Activated CD8-positive, alpha-beta memory T cell treated with anti-CD3 and anti-CD28 coated beads, Interleukin-2, amount 50 U/mL, for 4 hours (primary cell): ENCODE measurements around the gene C5orf63.
A peak's percentile ranks its signal among the peaks of the same experiment; 100 is the strongest.
"Not testable (repeated sequence)": the region's sequence is repeated elsewhere in the genome, so short reads cannot be mapped to it uniquely, and the experiment has no call there.

Experiments used
- DNase-seq: peaks from one replicate; pipeline ENCODE4 v3.0.0-alpha.2; 2020

Gene C5orf63

DNA sequence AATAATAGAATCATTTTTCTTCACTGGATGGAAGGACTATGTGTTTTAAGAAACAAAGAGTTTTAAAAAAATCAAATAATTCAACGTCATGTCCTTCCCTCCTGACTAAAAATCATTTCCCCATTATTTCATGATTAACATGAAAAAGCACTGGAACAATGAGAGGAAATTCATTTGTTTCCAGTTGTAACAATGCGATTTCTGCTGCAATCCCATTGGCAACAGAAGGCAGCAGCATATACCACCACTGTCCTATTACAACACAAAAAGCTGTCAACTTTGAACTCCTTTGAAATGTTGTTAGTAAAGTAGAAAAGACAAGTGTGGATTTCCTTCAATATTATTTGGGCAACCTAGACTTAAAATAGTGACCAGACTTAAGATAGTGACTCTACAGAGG, 3.1 kb downstream of the C5orf63 start:
- no peak for DNase-seq

DNA sequence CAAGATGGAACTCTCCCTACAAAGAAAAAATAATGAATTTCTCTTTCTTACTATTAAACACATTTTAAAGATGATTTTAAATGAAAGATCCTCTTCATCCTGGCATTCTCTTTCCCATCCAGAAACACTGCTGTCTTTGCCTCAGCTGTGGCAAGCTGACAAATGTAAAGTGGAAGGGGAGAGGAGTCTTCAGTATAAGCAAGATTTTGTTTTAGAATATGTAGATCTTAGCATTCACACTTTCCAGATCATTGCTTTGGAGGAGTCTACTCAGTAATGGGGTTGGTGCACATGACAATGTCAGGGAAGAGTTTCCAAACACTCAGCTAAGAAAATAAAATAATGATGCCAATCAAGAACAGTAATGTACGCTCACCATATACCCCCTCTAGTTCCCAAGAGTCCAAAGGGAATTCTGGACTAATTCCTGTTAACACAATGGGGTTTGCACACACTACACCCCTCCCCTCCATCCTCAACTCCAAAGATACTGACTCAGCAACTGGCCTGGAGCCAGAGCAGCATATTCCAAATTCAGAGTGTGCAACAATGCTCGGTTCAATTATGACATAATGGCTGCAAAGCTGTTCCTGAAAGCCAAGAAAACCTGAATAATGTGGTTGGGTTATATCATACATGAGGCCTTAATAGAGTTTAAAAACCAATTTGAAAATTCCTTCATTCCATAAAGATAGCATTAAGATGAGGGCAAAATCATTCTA, 4.6 kb downstream of the C5orf63 start:
- DNase-seq = no peak

DNA sequence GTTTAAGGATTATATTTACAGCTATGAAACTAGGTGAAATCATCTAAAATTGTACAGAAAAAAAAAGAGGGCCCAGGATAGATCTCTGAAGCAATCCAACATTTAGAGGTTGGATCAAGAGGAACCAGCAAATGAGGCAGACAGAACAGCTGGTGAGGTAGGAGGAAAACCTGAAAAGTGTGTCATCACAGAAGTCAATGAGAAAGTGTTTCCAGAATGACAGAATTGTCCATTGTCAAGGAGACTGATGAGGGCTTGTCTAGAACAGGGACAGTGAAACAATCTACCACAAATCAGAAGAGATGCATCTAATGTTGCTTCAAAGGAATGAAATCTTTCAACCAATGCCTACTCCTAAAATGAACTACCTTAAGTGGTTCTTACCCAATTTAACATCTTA, 6.6 kb downstream of the C5orf63 start:
- no peak for DNase-seq

DNA sequence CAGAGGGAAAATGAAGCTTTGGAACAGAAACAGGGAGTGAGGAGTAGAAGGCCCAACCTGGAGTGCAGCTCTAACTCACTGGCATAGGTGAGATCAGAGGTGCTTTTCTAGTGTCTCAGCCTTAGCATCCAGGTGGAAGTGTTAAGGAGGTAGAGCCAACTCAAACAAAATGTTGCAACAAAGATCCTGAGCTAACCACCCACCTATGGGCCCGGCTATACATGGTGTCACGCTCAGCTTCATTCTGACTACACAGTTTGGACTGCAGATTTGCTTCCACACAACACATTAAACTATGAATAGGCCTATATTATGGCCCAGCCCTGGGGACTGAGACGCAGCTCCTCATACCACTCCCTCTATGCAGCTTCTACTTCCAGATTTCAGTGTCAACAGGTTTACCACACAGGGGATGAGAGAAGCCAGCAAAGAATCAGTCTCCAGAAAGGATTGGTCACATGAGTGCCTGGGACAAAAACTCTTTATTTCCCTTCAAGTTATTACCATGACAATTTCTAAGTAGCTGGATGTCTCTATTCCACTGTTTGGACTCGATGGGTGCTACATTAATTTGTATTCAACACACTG, 9.0 kb downstream of the C5orf63 start:
- DNase-seq = no peak

DNA sequence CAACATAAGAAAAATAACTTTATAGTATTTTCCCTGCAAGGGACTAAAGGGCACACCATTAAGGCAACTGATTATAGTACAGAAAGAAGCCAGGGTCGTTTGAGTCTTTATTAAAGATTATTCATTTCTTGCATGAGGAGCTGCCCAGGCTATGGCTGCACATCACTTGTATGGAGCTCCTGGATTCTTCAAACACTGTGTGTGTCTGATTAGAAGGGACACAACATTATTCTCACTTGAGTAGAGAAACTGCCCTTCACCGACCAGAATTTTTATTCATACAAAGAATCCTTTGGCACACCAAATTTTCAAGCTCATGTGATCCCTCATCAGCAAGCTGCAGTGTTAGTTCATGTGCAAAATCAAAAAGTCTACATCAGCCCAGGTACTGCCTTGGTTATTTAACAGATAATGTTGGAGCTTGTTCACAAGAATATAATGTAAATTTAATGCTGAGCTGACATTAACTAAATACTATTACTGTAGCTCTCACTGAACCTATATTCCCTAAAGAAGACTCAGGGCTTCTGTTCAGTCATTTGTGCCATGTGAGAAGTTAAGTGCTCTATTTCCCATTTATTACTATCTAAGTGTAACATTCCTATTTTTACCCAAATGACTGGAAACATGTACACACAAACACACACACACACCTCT, 9.9 kb downstream of the C5orf63 start:
- no peak for DNase-seq

DNA sequence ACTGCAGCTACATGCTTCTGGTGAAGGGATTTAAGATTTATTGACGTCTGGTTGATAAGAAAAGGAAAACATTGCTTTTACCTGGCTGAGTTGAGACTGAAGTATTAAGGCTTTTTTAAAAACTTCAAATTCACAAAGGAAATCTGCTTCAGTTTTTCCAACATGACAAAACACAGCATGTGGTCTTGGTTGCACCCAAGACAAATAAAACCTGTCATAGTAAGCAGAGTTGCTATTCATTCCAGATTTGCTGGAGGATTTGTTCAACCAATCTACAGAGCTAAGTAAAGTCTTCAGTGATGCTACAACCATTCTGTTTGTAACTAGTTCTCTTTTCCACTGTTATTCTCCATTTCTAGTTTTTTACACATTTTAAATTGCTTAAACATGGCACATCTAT, 11.3 kb downstream of the C5orf63 start:
- no peak for DNase-seq

DNA sequence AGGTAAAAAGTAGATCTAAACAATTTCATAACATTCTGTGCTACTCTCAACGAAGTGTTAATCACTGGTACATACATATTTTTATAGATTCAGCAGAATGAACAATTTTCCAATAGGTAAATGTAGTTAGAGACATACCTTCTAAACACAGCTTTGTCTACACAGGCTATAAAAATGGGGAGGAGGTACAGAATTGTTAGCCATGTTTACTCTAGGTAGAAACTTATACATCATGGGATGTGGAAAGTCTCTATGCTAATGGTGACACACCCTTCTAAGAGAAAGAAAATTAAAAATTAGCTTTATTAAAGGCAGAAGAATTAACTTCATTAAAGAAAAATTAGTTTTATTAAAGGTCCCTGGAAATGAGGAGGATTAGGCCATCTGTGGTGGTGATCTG, 11.8 kb downstream of the C5orf63 start:
- DNase-seq = no peak

DNA sequence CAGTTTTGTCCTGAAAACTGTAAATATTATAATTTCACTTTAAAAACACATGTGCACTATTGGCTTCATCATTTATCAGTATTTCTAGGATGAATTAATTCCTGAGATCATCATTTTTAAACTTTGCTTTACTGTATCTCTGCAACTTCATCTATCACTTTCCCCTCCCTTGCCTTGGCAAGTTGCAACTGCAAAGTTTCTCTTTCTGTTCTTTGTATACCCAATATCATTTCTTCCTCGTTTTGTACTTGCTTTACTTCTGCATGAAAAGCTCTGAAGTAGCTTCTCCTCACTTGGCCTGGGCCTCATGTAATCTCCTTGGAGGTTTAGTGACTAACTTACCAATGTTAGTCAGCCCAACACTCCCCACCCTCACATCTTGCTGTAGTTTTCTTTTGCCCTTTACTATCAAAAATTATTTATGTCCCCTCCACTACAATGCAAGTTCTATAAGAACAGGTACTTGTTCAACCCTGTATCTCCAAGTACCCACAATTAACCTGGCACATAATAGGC, 12.8 kb downstream of the C5orf63 start:
- DNase-seq = no peak

DNA sequence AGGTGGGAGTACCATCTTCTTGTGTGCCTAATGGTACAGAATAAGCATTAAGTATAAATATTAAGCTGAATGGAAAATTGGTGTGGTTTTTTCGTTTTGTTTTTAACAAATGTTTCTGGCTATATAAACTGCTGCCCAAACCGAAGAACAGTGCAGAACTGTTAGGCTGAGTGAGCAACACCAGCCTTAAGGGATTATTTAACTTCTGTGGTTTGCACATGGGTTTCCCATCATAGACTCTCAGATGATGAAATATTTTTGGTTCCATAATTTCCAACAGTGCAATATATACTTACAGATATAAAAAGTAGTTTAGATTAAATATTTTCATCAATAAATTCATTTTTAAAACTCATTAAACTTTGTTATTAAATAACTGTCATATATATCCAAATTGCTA, 16.4 kb downstream of the C5orf63 start:
- no peak for DNase-seq

DNA sequence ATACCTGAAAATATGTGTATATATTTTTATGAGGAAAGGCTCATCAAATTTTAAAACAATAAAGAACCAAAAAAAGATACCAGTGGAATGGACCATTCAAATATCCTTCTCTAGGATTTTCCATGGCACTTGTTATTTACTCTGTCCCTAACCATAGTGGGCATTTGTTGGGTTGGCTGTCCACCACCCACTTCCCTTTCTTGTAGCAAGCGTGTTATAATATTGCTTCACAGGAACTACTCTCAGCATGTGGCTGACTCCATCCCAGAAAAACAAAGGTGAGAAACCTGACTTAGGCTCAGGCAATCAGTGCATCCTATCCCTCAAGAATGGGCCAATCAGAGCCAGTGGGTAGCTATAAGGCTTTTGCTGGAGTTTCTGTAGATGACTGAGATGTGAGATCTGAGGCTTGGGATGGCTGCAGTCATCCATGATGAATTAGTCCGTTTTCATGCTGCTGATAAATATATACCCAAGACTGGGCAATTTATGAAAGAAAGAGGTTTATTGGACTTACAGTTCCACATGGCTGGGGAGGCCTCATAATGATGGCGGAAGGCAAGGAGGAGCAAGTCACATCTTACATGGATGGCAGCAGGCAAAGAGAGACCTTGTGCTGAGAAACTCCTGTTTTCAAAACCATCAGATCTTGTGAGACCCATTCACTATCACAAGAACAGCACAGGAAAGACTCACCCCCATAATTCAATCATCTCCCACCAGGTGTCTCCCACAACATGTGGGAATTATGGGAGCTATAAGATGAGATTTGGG, 17.2 kb downstream of the C5orf63 start:
- DNase-seq = no peak

DNA sequence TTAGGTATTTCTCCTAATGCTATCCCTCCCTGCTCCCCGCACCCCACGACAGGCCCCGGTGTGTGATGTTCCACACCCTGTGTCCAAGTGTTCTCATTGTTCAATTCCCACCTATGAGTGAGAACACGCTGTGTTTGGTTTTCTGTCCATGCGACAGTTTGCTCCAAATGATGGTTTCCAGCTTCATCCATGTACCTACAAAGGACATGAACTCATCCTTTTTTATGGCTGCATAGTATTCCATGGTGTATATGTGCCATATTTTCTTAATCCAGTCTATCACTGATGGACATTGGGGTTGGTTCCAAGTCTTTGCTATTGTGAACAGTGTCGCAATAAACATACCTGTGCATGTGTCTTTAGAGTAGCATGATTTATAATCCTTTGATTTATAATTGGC, 19.8 kb downstream of the C5orf63 start:
- DNase-seq = not testable (repeated sequence)

DNA sequence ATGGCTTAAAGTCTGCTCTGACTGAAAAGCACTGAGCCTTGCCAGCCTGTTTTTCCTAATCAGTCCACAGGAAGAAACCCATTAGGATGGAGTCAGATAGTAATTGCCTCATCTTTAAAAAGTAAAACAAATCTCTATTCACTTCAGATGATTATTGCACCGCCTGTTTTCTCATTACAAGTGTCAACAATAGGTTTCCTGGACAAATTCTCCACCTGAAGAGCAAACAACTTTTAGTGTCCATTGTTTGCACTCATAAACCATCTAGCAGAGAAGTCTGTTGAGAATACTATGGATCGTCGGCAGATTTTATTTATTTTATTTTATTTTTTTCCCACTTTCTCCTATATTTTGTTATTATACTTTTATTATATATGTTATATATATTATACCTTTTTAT, 20.3 kb downstream of the C5orf63 start:
- DNase-seq = no peak

DNA sequence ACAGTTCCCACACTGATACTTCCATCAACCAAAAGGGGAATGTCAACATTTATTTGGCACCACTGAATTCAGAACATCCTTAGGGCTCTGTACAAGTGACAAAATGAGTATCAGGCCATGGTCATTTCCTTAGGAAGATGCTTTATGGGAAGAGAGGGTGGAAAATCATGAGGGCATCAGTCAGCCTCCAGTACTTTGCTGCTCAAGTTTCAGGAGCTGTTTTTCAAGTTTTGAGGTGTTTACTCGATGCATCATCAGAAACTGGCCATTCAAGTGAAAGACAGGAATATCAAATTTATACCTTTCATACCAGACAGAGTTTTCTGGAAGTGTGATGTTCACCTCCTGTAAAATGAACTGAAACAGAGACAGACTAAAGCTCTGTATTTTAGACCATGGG, 21.7 kb downstream of the C5orf63 start:
- DNase-seq = no peak

DNA sequence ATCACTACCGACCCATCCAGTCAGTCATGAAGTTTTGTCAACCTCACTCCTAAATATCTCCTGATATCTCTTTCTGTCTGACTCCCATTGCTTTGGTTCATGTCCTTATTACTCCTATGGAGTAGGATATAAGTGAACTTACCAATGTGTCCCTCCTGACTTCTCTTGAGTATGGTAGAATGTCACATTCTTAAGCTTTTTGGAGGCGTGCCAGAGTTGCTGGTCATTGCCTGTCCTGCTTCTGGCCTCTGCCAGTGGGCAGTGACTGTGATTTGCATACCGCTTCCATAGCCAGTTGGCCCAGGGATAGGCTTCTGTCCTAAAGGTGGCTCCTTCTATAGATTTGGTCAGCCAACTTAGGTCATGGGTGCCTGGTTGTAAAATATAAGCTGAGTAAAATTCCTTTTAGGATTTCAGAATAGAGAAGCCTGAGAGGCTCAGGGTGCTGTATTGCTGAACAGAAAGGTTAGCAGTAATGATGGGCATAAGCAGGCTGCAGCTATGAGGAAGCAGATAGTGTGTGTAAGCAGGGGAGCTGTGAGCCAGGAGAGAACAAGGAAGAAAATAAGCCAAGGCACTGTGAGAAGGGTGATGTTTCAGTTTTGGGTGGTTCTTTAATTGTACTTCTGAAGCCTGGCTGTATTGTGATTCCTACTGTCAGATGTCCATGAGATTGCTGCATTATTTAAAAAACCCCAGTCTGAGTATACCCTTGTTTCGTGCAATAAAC, 26.8 kb downstream of the C5orf63 start:
- no peak for DNase-seq

DNA sequence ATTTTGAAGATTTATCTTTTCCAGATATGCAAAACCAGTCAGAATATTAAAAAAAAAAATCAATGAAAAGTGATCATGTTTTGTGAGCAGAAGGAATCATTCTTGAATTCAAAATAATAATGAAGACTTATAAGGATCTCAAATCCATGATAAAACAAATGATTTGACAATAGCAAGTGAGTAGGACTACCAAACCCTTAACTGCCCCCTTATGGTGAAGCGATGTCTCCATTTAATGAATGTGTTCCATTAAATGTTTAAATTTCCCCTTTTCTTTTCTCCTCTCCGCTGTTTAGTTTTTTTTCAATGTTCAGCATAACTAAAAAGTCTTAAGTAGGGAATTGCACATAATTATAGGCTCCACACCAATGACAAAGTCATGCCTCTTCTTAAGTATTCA, 30.7 kb downstream of the C5orf63 start:
- DNase-seq = no peak

DNA sequence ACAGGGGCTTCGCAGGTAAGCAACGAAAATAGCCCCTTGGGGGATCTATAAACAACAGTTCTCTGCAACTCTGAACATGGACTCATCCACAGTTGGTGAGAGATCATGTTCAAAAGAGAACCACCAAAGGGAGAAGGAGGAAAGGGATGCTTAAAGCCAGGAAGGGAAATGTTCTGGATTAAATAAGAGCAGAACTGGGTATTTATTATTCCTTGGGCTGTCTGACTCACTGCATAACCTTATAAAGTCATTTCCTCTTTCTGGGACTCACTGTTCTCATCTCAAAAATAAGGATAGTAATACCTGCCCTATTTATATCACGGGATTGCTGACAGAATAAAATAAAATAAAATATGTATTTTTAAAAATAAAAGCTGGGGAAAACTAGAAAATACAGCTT, 31.7 kb downstream of the C5orf63 start:
- DNase-seq = no peak

DNA sequence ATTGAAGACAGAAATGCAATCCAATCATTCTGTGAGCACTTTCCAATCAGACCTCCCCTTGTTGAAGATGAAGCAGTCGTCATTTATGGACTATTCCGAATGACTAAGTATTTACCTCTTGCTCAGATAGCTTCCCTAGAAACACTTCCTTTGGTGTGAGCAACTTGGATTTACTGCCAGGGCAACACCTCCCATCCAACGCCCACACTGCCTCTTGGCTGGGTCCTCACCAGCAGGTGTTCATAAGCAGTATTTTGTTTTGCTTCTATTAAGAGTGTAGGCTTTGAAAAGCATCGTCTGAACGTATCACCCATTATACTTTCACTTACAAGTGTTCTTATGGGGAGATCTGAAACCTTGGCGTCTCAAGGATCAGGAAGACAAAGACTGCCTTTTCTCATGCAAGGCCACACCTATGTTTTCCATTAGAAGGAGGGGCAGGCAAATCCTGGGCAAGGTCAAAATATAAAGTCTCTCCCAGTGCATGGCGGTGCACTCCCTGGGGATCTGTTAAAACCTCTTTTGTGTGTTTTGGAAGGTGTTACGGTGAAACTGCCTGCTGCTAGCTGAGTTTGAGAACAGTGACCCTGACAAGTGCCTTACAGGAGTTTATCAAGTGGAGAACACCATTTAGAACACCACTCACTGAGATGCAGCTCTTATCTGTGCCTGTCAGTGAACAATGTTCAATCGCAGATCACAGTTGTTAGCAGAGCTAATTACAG, 32.3 kb downstream of the C5orf63 start:
- no peak for DNase-seq

DNA sequence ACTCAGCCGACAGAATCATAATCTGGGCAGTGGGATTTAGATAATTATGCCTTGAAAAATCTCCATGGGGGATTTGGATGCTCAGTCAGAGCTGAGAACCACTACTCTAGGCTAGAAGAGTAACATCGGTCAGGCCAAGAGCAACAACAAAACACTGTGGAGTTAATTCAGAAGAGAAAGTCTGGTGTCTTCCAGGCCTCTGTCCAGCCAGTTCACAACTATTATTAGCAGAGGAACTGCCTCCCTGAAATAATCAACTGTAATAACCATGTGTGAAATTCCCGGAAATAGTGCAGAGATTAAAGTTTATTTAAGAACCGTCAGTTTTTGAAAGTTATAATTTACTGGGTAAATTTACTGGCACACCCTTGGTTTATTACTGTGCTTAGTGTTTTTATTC, 34.8 kb downstream of the C5orf63 start:
- DNase-seq = no peak

DNA sequence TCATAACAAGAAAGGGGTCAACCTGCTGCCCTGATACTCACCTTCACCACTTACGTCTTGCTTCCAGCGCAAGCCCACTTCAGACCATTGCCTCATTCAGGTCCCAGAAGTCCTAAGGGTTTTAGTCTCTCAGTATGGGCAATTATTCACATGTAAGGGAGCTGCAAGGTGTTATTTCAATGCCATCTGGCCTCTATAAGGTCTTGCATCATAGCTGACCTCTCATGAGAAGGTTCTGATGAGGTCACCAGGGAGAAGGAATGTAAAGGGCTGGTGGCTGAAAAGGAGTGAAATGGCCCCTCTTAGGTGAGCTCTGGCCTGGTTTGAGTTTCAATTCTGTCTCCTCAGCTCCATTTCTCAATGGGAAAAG, 41.5 kb downstream of the C5orf63 start:
- no peak for DNase-seq

DNA sequence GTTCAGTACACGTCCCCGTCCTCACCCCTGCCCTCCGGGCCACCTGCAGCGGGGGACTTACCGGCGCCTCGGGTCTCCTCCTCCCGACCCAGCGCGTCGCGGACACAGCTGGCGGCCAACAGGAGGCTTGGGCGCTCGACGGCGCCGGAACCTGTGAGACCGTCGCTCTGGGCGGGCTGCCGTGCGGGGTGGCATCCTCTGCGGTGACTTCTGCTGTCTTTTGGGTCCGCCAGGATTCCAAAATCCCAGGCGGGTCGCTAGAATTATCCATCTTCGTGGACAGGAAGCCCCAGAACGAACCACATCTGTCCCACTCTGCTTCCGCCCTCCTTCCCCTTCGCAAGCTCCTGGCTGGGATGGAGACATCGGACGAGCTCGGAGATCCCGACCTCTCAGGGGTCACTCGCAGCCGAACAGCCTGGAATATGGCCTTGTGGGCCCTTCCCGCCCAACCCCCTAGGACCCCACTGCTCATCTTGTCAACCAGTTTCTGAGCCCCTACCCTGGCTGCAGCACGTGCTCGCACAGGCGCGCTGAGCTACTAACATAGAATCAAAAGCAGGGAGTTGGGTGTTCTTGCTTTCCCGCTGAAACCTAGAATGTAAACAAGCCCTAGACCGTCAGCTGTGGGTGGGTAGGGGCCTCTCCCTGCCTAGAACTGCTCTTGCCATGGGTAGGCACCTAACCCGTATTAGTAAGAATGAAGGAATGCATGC, 42.0 kb downstream of the C5orf63 start:
- peak; percentile 15 for DNase-seq
